Measurements from ENCODE around the gene F2RL2.

Gene F2RL2

GRCh38 chr5:76622973-76623596 is at the start of gene F2RL2:
Gene F2RL2, minus strand, starts transcription at chr5:76623403. Its CDS starts 173 bp downstream, at chr5:76623230.
- no peak for DNase-seq

GRCh38 chr5:76672242-76672641 is 49.0 kb upstream of the F2RL2 start:
- no peak for DNase-seq

- DNase-seq = no peak
Measured at GRCh38 chr5:76670508-76670907, 47.3 kb upstream of the F2RL2 start.

- no peak for DNase-seq
Measured at GRCh38 chr5:76669245-76669644, 46.0 kb upstream of the F2RL2 start.

- DNase-seq = no peak
Measured at GRCh38 chr5:76667495-76667894, 44.3 kb upstream of the F2RL2 start.

- no peak for DNase-seq
Measured at GRCh38 chr5:76664079-76664478, 40.9 kb upstream of the F2RL2 start.

- no peak for DNase-seq
Measured at GRCh38 chr5:76663573-76663972, 40.4 kb upstream of the F2RL2 start.

- DNase-seq = no peak
Measured at GRCh38 chr5:76662521-76662920, 39.3 kb upstream of the F2RL2 start.

GRCh38 chr5:76660360-76660759 is 37.2 kb upstream of the F2RL2 start:
- no peak for DNase-seq

- DNase-seq = no peak
Measured at GRCh38 chr5:76657683-76658311, 34.6 kb upstream of the F2RL2 start.

- no peak for DNase-seq
Measured at GRCh38 chr5:76657091-76657490, 33.9 kb upstream of the F2RL2 start.

- no peak for DNase-seq
Measured at GRCh38 chr5:76652809-76653414, 29.7 kb upstream of the F2RL2 start.

- DNase-seq = no peak
Measured at GRCh38 chr5:76649140-76649539, 25.9 kb upstream of the F2RL2 start.

- DNase-seq = no peak
Measured at GRCh38 chr5:76643371-76643770, 20.2 kb upstream of the F2RL2 start.

GRCh38 chr5:76642390-76643040 is 19.3 kb upstream of the F2RL2 start:
- no peak for DNase-seq

GRCh38 chr5:76641514-76642120 is 18.4 kb upstream of the F2RL2 start:
- DNase-seq = no peak

- no peak for DNase-seq
Measured at GRCh38 chr5:76638479-76638878, 15.3 kb upstream of the F2RL2 start.

- no peak for DNase-seq
Measured at GRCh38 chr5:76637490-76637889, 14.3 kb upstream of the F2RL2 start.

- no peak for DNase-seq
Measured at GRCh38 chr5:76634661-76635060, 11.5 kb upstream of the F2RL2 start.

GRCh38 chr5:76626738-76627137 is 3.5 kb upstream of the F2RL2 start:
- no peak for DNase-seq

GRCh38 chr5:76625087-76625815 is 2.0 kb upstream of the F2RL2 start:
- no peak for DNase-seq

- DNase-seq = no peak
Measured at GRCh38 chr5:76622076-76622475, 1.1 kb downstream of the F2RL2 start.

- no peak for DNase-seq
Measured at GRCh38 chr5:76620166-76620565, 3.0 kb downstream of the F2RL2 start.
